ENCODE data around the gene MMP23B.
"Not testable (repeated sequence)": the region's sequence is repeated elsewhere in the genome, so short reads cannot be mapped to it uniquely, and the experiment has no call there.

The MMP23B gene

GRCh38 chr1:1631782-1632420 is at the start of gene MMP23B:
MMP23B (plus strand) TSS chr1:1632173; CDS start chr1:1632219, 46 bp downstream.
- DNase-seq (ENCODE audit: low read depth) = no peak

GRCh38 chr1:1582585-1583346 is 49.2 kb upstream of the MMP23B start:
- DNase-seq (ENCODE audit: low read depth) = no peak

GRCh38 chr1:1583347-1584010 is 48.5 kb upstream of the MMP23B start:
- no peak for DNase-seq (ENCODE audit: low read depth)

GRCh38 chr1:1591452-1591851 is 40.5 kb upstream of the MMP23B start:
- no peak for DNase-seq (ENCODE audit: low read depth)

GRCh38 chr1:1593834-1594601 is 38.0 kb upstream of the MMP23B start:
- DNase-seq (ENCODE audit: low read depth) = no peak

- DNase-seq (ENCODE audit: low read depth) = no peak
These were observed 37.2 kb upstream of the MMP23B start for GRCh38 chr1:1594602-1595260.

GRCh38 chr1:1595341-1595740 is 36.6 kb upstream of the MMP23B start:
- not testable (repeated sequence) for DNase-seq (ENCODE audit: low read depth)

- DNase-seq (ENCODE audit: low read depth) = no peak
These were observed 35.3 kb upstream of the MMP23B start for GRCh38 chr1:1596493-1597274.

GRCh38 chr1:1597275-1597930 is 34.6 kb upstream of the MMP23B start:
- DNase-seq (ENCODE audit: low read depth) = no peak

GRCh38 chr1:1598051-1598719 is 33.8 kb upstream of the MMP23B start:
- DNase-seq (ENCODE audit: low read depth) = no peak

GRCh38 chr1:1598720-1599029 is 33.3 kb upstream of the MMP23B start:
- DNase-seq (ENCODE audit: low read depth) = no peak

GRCh38 chr1:1599030-1599934 is 32.7 kb upstream of the MMP23B start:
- no peak for DNase-seq (ENCODE audit: low read depth)

GRCh38 chr1:1599935-1600860 is 31.8 kb upstream of the MMP23B start, which contains the start of gene FNDC10:
FNDC10 (minus strand) TSS chr1:1600135; CDS start chr1:1600015, 120 bp downstream.
- no peak for DNase-seq (ENCODE audit: low read depth)

- DNase-seq (ENCODE audit: low read depth) = no peak
These were observed 31.0 kb upstream of the MMP23B start for GRCh38 chr1:1600861-1601563.

- no peak for DNase-seq (ENCODE audit: low read depth)
These were observed 30.2 kb upstream of the MMP23B start for GRCh38 chr1:1601564-1602303.

GRCh38 chr1:1602304-1602967 is 29.5 kb upstream of the MMP23B start:
- DNase-seq (ENCODE audit: low read depth) = no peak

All from HS-5 (cell line).